HG03342 (cell line): Measurements from ENCODE around the gene SLC9A3.

Source experiments
- ATAC-seq: cut with Tn5 transposase; IDR thresholded peaks from one replicate; pipeline ENCODE4 v1.9.1; 2021; ENCODE audit warnings: mild to moderate bottlenecking, moderate library complexity; ENCODE audit not compliant: unreplicated experiment

SLC9A3 gene

DNA sequence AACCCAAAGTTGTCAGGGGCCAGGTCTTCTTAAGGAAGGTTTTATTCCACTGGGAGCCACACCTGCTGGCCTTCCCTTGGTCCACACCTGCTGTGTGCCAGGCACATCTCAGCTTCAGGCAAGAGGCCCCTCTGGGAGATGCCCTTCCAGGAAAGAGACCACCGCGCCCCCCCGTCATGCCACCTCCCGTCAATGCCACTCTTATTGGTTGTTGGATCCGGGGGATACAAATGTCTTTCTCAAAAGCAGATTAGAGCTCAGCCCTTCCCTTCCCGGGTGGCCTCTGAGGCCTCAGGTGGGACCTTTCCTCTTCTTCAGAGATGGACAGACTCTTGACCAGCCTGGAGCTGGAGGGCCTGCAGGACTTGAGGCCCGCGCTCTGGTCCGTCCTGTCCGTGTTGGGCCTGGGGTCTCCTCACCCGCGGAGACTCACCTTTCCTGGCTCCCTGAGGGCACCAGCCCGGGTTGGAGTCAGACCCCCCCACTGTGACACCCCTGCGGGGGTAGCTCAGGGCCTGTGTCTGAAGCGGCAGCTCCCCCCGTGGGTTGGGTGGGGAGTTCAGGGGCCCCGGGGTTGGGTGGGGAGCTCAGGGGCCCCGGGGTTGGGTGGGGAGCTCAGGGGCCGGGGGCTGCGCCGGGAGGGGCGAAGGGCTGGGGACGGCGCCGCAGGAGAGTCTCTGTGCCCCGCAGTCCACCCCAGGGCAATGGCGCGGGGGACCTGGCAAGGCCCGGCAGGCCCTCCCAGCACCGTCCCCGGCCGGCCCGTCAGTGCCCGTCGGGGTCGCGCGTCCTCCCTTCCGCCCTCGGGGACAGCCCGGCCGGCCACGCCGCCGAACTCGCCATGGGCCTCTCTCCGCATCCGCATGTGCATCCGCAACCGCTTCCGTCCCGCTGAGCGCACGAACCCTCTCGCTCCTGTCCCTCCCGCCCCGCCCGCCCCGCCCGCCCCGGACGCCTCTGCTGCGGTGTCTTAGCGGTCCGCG, 3.7 kb upstream of the SLC9A3 start:
- no peak for ATAC-seq

GRCh38 chr5:526456-527088, 2.3 kb upstream of the SLC9A3 start:
- ATAC-seq: no peak

DNA sequence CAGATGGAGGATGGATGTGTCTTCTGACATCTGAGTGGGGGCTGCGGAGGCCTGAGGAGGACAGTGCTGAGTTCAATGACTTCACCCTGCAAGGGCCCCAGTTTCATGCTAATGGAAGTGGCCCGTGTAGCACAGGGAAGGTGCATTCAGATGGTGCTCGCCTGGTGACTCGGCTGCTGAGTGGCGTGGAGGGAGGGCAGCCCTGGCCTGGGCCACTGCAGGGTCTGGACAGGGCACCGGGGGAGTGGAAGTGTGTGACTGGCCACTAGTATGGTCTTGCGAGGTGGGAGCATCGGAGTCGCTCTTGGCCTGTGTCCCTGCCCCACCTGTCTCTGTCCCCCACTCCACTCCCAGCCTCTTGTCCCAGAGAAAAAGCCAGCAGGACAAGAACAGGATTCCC, 1.7 kb upstream of the SLC9A3 start:
- no peak for ATAC-seq

DNA sequence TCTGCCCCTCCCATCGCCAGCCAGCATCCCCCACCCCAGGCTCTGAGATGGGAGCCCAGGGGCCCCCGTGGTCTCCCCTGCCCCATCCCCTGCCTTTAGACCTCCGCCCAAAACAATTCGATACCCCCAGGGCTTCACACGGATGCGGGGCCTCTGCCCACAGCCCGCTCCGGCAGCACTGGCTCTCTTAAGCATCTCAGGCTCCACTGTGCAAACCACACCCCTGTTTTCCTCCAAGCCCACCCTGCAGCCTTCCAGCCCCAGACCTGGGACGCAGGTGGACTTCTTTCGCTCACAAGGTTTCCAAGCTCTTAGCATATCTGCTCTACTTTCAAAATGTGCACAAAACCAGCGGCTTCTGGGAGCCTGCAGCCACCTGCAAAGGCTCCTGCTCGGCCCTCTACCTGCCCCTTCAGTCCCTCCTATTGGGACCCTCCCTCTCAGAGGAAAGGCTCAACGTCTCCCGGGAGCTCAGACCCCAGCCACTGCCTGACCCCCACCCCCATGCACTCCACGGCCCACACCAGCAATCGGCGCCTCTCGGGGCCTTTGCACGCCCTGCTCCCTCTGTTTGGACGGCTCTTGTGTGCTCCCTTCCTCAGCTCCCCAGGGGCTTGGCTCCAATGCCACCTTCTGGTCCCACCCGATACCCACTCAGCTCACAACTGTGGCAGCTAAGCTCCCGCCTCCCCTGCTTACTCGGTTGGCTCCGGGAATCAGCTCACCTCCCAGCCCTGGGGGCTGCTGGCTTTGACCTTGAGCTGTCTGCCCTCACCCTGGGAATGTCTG, 918 bp upstream of the SLC9A3 start:
- ATAC-seq: no peak

GRCh38 chr5:523441-524222, 617 bp downstream of the SLC9A3 start:
- ATAC-seq: no peak

GRCh38 chr5:522899-523440, 1.3 kb downstream of the SLC9A3 start:
- ATAC-seq: no peak

GRCh38 chr5:522116-522515, 2.1 kb downstream of the SLC9A3 start:
- no peak for ATAC-seq

DNA sequence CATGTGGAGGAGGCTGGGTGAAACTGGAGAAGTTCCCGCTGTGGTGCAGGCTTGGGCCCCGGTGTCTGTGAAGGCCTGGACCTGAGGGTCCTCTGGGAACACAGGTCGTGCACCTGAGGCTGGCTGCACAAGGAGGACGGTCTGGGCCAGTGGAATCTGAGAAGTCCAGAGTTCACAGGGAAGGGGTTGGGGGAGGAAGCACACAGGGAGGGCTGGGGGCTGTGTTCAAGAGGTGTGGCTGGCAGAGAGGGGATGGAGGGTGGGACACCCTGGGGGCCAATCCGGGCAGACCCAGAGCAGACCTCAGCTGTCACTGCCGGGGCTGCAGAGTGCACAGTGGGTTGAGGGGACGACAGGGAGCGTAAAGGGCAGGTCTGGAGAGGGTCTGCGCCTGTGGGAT, 2.6 kb downstream of the SLC9A3 start:
- no peak for ATAC-seq

DNA sequence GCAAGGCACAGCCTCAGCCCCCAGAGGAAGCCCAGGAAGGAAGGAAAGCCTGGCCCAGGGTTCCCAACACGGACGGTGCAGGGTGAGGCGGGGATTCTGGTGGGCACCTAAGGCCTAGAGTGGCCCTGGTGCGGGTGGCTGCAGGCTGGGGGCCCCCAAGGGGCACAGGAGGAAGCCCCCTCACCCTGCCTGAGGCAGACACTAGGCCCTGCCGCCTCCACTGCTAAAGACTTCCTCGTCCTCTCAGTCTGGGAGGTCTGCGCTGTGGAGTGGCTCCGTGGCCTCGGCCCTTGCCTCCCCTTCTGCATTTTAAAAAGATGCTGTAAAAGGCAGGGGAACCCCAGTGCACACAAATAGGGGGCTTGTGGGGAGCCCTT, 3.4 kb downstream of the SLC9A3 start:
- ATAC-seq: no peak

DNA sequence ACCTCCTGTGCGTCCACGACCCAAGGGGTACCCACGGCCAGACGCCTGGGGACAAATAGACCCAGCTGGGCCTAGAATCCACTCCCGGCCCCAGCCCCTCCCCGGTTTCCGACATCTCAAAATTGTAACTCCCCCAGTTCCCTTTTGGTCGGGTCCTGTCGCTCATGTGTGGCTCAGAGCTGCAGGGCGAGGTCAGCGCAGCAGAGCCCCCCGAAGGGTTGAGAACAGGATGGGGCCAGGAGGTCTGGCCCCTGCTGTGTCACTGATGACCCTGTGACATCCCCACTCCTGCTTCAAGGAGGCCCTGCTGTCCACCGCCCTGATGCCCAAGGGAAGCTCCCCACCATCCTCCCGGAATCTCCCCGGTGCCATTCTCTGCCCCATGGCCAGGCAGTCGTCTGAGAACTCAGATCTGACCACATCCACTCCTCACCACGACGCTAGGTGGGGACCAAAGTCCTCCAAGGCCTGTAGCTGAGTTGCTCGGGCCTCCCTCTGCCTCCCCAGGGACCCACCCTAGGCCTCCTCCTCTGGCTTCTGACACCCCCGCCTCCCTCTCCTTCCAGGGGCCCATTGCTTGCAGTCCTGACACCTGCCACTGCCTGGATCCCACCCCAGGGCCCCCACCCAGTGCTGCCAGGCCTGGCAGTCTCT, 3.9 kb downstream of the SLC9A3 start:
- ATAC-seq: no peak

DNA sequence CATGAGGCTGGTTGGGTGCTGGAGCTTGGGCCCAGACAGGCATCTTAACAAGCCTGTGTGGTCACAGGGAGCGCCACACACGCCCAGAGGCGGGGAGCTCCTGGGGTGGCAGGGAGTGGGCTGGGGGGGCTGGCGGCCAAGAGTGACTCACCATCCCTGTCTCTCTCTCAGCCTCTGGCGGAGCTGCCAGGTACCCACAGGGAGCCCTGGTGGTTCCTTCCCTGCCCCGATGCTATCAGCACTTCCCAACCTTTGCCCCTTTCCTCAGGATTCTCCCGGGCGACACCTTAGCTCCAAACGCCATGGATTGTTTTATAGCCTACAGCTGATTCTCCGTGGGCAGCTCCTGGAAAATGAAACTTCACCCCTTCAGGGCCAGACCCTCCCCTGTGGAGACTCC, 5.5 kb downstream of the SLC9A3 start:
- no peak for ATAC-seq

GRCh38 chr5:517535-518100, 6.6 kb downstream of the SLC9A3 start:
- no peak for ATAC-seq

- ATAC-seq: no peak
Measured at GRCh38 chr5:516980-517379, 7.3 kb downstream of the SLC9A3 start.

- no peak for ATAC-seq
Measured at GRCh38 chr5:516338-516925, 7.8 kb downstream of the SLC9A3 start.

- ATAC-seq: no peak
Measured at GRCh38 chr5:515273-515836, 8.9 kb downstream of the SLC9A3 start.

DNA sequence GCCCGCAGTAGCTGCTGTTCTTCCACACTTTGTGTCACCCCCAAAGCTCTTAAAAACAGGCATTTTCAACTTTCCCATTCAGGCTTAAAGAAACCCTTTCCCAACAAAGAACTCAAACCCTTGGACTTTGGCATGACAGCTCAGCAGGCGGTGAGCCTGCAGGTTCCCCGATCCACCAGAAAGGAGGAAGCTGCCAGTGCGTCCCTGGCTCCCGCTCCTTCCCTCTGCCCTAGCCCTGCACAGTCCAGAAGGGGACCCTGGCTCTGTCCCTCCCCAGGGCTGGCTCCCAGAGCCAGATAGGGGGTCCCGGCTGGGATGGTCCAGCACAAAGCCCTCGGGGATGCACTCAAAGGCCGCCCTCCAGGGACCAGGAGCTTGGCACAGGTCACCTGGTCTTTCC, 9.6 kb downstream of the SLC9A3 start:
- no peak for ATAC-seq

DNA sequence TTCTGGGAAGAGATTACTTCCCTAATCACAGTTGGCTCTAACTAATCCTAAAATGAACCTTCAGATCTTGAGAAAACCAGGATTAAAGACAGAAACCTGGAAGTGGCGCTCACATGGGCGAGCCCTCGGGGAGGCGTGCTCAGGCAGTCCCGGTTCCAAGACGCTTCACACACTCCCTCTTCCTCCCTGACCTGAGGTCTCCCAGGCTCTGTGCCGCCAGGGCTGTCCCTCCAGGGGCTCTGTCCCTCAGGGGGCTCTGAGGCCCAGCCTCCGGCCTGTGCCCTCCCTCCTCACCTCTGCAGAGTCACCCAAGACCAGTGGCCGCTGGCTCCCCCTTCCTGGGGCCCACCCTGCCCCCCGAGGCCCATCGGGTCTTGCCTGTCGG, 10.2 kb downstream of the SLC9A3 start:
- no peak for ATAC-seq

DNA sequence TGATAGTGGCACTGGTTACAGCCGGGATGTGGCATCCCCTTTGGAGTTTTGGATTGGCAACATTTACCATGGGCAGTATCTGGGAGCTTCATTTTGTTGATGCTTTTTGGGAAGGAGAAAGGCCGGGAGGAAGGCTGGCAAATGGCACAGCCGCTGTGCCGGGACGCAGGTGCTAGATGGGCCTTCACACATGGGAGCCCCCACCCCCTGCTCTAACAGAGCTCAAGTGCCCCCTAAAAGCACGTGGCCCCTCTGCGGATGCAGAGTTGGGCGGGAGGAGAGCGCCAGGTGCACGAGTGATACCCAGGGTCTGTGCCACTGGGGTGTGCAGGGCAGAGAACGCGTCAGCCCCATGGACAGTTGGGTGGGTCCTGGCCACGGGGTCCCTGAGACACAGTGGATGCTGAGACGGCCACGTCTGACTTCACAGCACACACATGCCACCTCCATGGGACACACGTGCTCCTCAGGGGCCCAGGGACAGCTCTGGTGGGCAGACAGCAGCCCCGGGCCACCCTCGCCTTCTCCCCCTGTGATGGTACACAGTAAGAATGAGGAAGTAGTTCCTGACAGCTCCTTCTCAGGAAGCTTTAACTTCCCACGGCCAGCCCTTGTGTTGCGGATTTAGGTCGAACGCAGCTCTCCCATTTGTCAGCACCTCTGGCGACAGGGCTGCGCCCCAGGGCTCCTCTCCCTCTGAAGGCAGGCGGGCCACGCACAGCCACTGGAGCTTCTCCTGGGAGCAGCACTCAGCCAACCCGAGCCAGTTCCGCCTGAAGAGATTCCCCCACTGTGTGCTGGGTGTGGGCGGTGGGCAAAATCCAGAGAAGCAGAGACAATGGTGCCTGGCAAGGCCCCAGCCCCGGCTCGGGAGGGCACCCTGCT, 10.8 kb downstream of the SLC9A3 start:
- no peak for ATAC-seq
